Stimulated activated CD4-positive, alpha-beta T cell treated with anti-CD3 and anti-CD28 coated beads, Interleukin-4, amount 100 ng/mL, for 24 hours (primary cell): ENCODE measurements around the gene SLC6A4.
"Not testable (repeated sequence)": the region's sequence is repeated elsewhere in the genome, so short reads cannot be mapped to it uniquely, and the experiment has no call there.

Experiments used
- DNase-seq: peaks from one replicate; pipeline ENCODE4 v3.0.0-alpha.2; 2020

Gene SLC6A4

DNA sequence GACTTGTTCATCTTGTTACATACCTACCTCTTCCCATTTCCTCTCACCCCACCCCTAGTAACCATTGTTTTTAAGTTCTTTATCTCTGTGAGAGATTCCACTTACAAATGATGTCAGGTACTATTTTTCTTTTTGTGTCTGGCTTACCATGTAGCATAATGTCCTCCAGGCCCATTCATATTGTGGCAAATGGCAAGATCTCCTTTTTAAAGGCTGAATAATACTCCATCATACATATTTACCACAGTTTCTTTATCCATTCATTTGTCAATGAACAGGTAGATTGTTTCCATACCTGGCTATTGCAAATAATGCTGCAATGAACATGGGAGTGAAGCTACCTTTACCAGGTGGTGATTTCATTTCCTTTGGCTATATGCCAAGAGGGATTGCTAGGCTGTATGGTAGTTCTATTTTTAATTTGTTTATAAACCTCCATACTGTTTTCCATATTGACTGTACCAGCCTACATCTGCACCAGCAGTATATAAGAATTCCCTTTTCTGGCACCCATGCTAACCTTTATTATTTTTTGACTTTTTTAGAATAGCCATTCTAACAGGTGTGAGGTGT lies 65.0 kb downstream of the SLC6A4 start:
- DNase-seq, result no peak

DNA sequence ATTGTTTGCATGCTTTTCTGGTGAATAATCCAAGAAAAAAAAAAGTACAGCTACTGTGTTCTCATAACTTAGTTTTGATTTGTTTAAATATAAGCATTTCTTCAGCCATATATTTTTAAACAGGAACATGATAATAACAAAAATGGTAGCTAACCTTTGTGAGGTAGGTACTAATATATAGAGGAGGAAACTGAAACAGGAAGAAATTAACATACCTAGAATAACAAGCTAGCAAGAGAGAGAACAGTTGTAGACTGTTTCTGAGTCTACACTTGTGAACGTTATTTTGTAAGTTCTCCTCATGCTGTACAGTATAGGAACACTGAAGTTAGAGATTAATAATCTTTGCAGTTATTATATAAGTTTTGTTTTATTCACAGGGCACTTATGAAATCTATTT lies 69.5 kb downstream of the SLC6A4 start:
- DNase-seq, result no peak

DNA sequence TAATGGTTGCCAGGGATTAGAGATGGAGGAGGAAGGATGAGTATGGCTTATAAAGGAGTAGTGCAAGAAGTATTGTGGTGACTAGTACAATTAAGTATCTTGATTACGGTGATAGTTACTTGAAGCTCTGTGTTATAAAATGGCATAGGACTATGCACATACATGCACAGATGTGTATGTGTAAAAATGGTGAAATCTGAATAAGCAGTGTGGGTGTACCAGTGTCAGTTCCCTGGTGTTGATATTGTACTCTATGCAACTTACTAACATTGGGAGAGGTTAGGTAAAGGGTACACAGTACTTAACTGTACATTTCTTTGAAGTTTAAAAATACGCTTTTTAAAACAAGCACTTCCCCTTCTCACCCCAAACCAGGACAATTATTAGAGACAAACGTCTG lies 70.3 kb downstream of the SLC6A4 start:
- DNase-seq, result no peak

DNA sequence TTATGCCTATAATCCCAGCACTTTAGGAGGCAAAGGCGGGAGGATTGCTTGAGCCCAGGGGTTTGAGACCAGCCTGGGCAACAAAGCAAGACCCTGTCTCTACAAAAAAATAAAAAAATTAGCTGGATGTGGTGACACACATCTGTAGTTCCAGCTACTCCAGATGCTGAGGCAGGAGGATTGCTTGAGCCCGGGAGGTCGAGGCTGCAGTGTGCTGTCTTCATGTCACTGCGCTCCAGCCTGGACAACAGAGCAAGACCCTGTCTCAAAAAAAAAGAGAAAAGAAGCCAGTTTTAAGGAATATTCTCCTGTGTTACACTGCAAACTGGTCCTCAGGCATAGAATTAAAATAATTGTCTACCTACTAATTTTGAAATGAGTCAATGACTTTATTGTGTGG lies 71.0 kb downstream of the SLC6A4 start:
- no peak for DNase-seq

DNA sequence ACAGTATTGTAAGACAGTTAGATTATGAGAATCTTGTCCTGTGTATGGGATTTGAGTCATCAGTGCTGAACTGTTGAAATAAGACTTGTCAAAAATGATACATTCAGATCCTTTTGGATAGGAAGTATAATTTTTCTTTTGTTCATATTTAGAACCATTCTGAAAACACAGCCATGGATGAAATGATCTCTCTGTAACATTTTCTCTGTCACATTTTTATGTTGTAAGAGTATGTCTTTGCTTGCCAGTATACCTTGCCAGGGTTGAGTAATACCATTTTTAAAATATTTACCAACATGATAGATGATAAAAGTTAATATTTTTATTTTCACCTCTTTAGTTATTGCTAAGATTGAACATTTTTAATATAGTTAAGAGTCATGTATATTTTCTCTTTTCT lies 73.9 kb downstream of the SLC6A4 start:
- DNase-seq, result no peak

DNA sequence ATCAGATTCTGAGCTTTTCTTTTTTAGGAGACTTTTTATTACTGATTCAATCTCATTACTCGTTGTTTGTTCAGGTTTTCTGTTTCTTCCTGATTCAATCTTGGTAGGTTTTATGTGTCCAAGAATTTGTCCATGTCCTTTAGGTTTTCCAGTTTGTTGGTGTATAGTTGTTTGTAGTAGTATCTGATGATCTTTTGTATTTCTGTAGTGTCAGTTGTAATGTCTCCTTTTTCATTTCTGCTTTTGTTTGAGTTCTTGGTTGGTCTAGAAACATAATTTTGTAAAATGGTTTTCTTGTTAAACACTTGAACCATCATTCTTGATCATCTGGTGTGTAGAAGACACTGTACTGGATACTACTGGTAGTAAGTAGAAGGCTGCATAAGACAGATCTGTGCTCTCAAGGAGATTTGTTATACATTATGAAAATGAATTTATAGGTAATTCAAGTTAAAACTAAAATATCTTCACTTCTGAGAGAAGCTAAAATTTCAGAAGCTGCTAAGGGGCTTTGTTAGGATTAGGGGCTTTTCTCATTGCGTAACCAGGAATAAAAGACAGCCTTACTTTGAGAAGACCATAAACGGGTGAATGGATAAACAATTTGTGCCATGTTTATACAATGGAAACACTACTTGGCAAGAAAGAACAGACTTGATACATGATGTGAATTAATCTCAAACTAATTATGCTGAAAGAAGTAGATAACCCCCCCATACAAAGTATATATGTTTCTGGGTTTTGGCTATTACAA lies 74.9 kb downstream of the SLC6A4 start:
- DNase-seq, result no peak

DNA sequence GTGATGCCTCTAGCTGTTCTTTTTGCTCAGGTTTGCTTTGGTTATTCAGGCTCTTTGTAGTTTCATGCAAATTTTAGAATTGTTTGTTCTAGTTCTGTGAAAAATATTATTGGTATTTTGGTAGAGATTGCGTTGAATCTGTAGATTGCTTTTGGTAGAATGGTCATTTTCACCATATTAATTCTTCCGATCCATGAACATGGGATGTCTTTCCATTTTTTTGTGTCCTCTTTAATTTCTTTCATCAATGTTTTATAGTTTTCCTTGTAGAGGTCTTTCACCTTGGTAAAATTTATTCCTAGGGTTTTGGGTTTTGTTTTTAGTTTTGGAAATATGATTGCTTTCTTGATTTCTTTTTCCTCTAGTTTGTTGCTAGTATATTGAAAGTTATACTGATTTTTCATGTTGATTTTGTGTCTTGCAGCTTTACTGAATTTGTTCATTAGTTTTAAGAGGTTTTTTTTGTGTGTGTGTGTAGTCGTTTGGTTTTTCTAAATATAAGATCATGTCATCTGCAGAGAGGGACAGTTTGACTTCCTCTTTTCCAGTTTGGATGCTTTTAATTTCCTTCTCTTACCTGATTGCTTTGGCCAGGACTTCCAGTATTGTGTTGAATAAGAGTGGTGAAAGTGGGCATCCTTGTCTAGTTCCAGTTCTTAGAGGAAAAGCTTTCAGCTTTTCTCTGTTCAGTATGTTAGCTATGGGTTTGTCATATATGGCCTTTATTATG lies 76.4 kb downstream of the SLC6A4 start:
- no peak for DNase-seq

DNA sequence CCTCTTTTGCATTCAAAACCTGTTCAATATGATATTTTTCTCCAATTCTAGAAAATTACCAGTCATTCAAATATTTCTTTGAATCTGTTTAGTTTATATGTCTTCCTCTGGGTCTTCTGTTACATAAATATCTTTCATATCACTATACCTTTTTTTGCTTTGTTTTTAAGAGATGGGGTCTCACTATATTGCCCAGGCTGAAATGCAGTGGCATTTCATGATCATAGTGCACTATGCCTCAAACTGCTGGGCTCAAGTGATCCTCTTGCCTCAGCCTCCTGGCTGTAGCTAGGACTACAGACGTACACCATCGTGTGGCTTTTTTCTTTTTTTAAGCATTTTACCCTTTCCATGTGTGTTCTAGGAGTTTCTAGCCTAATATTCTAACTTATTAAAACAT lies 80.1 kb downstream of the SLC6A4 start:
- no peak for DNase-seq

DNA sequence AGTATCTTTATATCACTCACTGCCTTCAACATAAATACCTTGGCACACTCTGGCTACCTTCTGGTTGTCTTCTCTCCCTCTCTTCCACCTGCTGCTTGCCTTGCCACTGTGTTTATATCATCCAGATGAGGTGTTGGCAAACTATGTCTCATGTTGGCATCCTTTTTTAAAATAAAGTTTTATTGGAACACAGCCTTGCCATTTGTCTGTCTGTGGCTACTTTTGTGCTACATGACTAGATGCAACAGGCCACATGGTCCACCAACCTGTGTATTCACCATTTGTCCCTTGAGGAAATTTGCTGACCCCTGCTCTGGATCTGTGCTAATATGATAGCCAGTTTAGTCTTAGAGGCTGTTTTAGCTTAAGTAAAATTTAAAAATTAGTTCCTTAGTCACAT lies 82.0 kb downstream of the SLC6A4 start:
- no peak for DNase-seq

DNA sequence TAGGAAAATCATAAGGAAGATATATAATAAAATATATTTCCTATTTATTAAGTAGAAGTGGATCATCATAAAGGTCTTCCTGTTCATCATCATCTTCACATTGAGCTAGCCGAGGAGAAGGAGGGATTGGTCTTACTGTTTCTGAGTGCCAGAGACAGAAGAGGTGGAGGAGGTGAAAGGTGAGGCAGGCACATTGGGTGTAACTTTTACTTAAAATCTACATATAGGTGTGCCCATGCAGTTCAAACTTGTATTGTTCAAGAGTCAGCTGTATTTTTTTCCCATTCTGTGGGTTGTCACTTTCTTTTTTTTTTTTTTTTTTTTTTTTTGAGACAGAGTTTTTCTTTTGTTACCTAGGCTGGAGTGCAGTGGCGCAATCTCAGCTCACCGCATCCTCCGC lies 84.0 kb downstream of the SLC6A4 start:
- DNase-seq, result no peak

DNA sequence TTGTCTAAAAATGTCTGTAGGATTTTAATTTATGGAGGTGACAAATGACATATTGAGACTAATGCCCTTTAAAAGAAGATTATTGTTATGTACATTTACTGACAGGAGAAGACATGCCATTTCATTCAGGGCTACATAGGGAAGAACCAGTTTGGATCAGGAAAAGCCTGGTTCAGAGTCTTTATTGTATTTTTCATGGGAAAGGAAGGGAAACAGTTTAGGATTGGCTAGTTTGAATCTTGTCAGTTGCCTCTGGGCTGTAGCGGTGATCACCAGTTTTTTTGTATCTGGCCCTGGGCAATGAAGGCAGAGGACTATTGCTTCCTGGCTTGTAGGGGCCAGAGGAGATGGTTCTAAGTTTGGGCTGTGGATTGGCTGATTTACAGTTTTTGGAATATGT lies 87.1 kb downstream of the SLC6A4 start:
- no peak for DNase-seq

DNA sequence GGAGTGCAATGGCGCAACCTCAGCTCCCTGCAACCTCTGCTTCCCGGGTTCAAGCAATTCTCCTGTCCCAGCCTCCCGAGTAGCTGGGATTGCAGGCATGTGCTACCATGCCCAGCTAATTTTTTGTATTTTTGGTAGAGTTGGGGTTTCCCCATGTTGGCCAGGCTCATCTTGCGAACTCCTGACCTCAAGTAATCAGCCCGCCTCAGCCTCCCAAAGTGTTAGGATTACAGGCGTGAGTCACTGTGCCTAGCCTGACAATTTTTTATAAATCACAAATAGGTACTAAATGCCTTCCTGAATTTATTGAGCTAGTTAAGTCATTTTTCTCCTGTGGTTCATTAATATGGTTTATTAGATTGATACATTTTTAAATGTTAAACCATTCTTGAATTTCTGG lies 87.6 kb downstream of the SLC6A4 start:
- not testable (repeated sequence) for DNase-seq
